ENCODE data around the gene TIGAR. TPM values are rescaled to one million over a fixed set of nuclear protein-coding genes. Genes with fewer than 3 reads are reported as not detected.

Gene TIGAR
- total RNA-seq, 3 donors from 2014 or later = 11.4 to 17.0 (median 11.6) TPM

- no peaks in the 10 kb centered on the region for H3K4me1 ChIP-seq (ENCODE audit: low read depth)
- DNase-seq (no peak), ATAC-seq (peak; percentile 28)
- no peak overlapping the region for H3K4me3 ChIP-seq
- intact Hi-C loops (cut with DNase I, micrococcal nuclease) = no loop called here
- H3K36me3 ChIP-seq (ENCODE audit: low read depth) = no peaks in the 10 kb centered on the region
- no peak for TF ChIP-seq CTCF (IDR thresholded peaks at IDR 0.05)
- no peaks in the 10 kb centered on the region for H3K9me3 ChIP-seq
These were observed 62.4 kb downstream of the TIGAR start for GRCh38 chr12:4383304-4383865.

GRCh38 chr12:4386801-4387200, 65.8 kb downstream of the TIGAR start:
- no peak for DNase-seq
- no peak for ATAC-seq
- Histone ChIP-seq H3K9me3 (no peaks in the 10 kb centered on the region), H3K4me3 (no peak overlapping the region), H3K36me3 (ENCODE audit: low read depth) (no peaks in the 10 kb centered on the region), H3K4me1 (ENCODE audit: low read depth) (no peaks in the 10 kb centered on the region)
- TF ChIP-seq CTCF (IDR thresholded peaks at IDR 0.05) = no peak
- intact Hi-C loops (cut with DNase I, micrococcal nuclease) = no loop called here

DNA sequence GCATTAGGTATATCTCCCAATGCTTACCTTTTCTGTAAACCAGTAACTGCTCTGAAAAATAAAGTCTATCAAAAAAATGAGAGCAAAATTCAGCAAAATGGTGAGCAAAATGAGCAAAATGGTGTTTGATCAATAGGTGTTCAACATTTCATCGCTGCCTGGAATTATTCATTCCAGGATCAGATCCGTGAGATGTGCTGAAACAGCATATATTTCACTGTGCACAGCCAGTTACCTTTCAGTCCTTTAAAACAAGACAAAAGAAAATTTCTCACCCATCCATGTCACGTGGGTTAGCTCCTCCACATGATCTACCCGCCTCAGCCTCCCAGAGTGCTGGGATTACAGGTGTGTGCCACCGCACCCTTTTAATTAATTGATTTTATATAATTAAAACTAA, 66.6 kb downstream of the TIGAR start:
- Histone ChIP-seq H3K4me3 (no peak overlapping the region), H3K36me3 (ENCODE audit: low read depth) (no peaks in the 10 kb centered on the region), H3K4me1 (ENCODE audit: low read depth) (no peaks in the 10 kb centered on the region), H3K9me3 (no peaks in the 10 kb centered on the region)
- intact Hi-C loops (cut with DNase I, micrococcal nuclease) = no loop called here
- DNase-seq (no peak), ATAC-seq (no peak)
- no peak for TF ChIP-seq CTCF (IDR thresholded peaks at IDR 0.05)

DNA sequence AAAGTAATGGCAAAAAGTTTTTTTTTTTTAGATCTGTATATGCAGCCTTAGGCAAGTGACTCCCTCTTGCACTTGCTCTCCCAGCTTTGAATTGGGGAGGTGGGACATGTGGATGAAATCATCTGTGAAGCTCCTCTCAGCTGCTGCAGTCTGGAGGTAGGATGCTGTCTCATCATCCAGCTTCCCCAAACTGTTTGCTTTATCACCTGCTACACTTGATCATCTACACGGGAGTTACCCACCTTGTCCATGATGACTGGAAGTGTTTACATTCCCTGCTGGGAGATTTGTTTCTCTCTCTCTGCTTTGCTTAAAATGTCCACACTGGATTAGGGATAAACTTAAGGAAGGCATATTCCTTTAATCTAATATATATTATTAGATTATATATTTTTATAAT, 67.0 kb downstream of the TIGAR start:
- TF ChIP-seq CTCF (IDR thresholded peaks at IDR 0.05) = no peak
- no peak for ATAC-seq
- intact Hi-C loops (cut with DNase I, micrococcal nuclease) = no loop called here

DNA sequence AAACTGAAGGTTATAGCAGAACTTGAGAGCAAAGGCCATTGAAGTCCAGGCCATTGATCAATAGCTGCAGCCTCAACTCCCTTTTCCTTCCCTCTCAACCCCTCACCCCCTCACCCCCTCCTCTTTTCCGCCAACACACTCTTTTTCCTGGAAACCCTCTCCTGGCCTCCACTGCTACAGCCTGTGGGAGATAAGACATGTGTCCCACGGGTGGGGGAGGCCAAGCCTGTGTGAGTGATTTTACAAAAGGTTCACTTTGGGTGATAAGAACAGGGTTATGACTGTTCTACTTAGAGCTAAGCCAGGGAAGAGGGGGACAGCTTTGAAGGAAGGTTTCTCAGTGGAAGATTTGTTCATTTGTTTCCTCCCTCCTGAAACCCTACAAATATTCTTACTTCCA, 67.6 kb downstream of the TIGAR start:
- H3K4me3 ChIP-seq = no peak overlapping the region
- intact Hi-C loops (cut with DNase I, micrococcal nuclease) = no loop called here
- no peaks in the 10 kb centered on the region for H3K9me3 ChIP-seq
- H3K4me1 ChIP-seq (ENCODE audit: low read depth) = no peaks in the 10 kb centered on the region
- DNase-seq = no peak
- ATAC-seq = no peak
- no peaks in the 10 kb centered on the region for H3K36me3 ChIP-seq (ENCODE audit: low read depth)
- no peak for TF ChIP-seq CTCF (IDR thresholded peaks at IDR 0.05)

More for the DNA sequence above, 67.0 kb downstream of the TIGAR start:
- H3K4me1 ChIP-seq (ENCODE audit: low read depth) = no peaks in the 10 kb centered on the region
- no peak for DNase-seq
- no peaks in the 10 kb centered on the region for H3K36me3 ChIP-seq (ENCODE audit: low read depth)
- H3K4me3 ChIP-seq = no peak overlapping the region
- H3K9me3 ChIP-seq = no peaks in the 10 kb centered on the region

GRCh38 chr12:4392223-4392742, 71.3 kb downstream of the TIGAR start:
- H3K4me1 ChIP-seq (ENCODE audit: low read depth) = no peaks in the 10 kb centered on the region
- H3K36me3 ChIP-seq (ENCODE audit: low read depth) = no peaks in the 10 kb centered on the region
- intact Hi-C loops (cut with DNase I, micrococcal nuclease) = no loop called here
- no peak overlapping the region for H3K4me3 ChIP-seq
- DNase-seq (no peak), ATAC-seq (no peak)
- TF ChIP-seq CTCF (IDR thresholded peaks at IDR 0.05) = no peak
- H3K9me3 ChIP-seq = no peaks in the 10 kb centered on the region
